ENCODE data around the gene DDX51. TPM values are rescaled to one million over a fixed set of nuclear protein-coding genes. Genes with fewer than 3 reads are reported as not detected.
A peak's percentile ranks its signal among the peaks of the same experiment; 100 is the strongest.

Gene DDX51
- total and polyA plus RNA-seq, 2 of the 13 experiments (the other 11 are each of a cell fraction or from before 2014, with no cell fraction given): 10.1 TPM

- no peaks in the 10 kb centered on the region for H4K20me1 ChIP-seq (ENCODE audit: insufficient read depth, low read length)
- H3K4me3 ChIP-seq (replicated peaks in 1 of 3; ENCODE audit: insufficient read depth in 1 of 3, low read depth in 2 of 3, low read length in 3 of 3): peak overlapping the region; percentile 85 to 99 (median 93)
- H3K9me3 ChIP-seq (ENCODE audit: low read length): no peaks in the 10 kb centered on the region
- POLR2A ChIA-PET: no interaction called here
- peak; percentile 2; the same call in 1 of the 3 replicates for ATAC-seq
- intact Hi-C loops (cut with micrococcal nuclease; ENCODE audit: unreplicated experiment): no loop called here
- H3K79me2 ChIP-seq (ENCODE audit: insufficient read depth, low read length): peaks cover 26% of the 10 kb centered on the region
- H3K36me3 ChIP-seq (replicated peaks in 1 of 2; ENCODE audit: control insufficient read depth in 1 of 2, insufficient read depth in 2 of 2, low read length in 2 of 2): peaks cover 14 to 20% of the 10 kb centered on the region in 2 experiments
- no peaks in the 10 kb centered on the region; a peak in 1 of 5 replicates for H3K27me3 ChIP-seq (ENCODE audit: control insufficient read depth in 1 of 2, insufficient read depth in 2 of 2, low read length in 2 of 2)
- H3K4me2 ChIP-seq (ENCODE audit: low read depth, low read length): peak overlapping the region; percentile 94
- no peak overlapping the region for H2AFZ ChIP-seq (ENCODE audit: low read length)
- no TSS peak for BruUV-seq (replicated peaks)
- no peak for DNase-seq (ENCODE audit: low spot score)
- H3K9ac ChIP-seq (ENCODE audit: insufficient read depth, low read depth, low read length): peak overlapping the region; percentile 91; the same call in 1 of the 2 replicates
- WGBS (ENCODE audit: low lambda C conversion rate): 58% methylated on average over 2 of the region's 7 CpGs
- in situ Hi-C loops (cut with HindIII; ENCODE audit: extremely low pct_ligation_motif_present, low pct_unique_long_range_greater_than_20kb): no loop called here
- no peak for FAIRE-seq
- TF ChIP-seq ETV6 (CRISPR knock-in tag; conservative IDR thresholded peaks at IDR 0.05) (no peak), POLR2G (IDR thresholded peaks at IDR 0.05; ENCODE audit: low read depth, low read length) (no peak), ZKSCAN8 (CRISPR knock-in tag; IDR thresholded peaks at IDR 0.05; ENCODE audit: borderline replicate concordance) (no peak), ZSCAN30 (CRISPR knock-in tag; IDR thresholded peaks at IDR 0.05) (no peak), IRX3 (CRISPR knock-in tag; IDR thresholded peaks at IDR 0.05; ENCODE audit: borderline replicate concordance, low read depth) (no peak), ZNF773 (CRISPR knock-in tag; IDR thresholded peaks at IDR 0.05; ENCODE audit: borderline replicate concordance) (no peak), MAFG (CRISPR knock-in tag; IDR thresholded peaks at IDR 0.05) (no peak)
- no peak overlapping the region for H3K27ac ChIP-seq (ENCODE audit: extremely low read length, insufficient read depth, low read length)
- CTCF ChIA-PET (ENCODE audit: low intra/inter-chr PET ratio, low total read pairs): no interaction called here
- H3K4me1 ChIP-seq (ENCODE audit: insufficient read depth, low read length): peaks cover 17% of the 10 kb centered on the region
Measured at GRCh38 chr12:132145334-132145733, 1.2 kb upstream of the DDX51 start.

- Histone ChIP-seq H3K4me2 (ENCODE audit: low read depth, low read length) (peak overlapping the region; percentile 94), H3K9ac (ENCODE audit: insufficient read depth, low read depth, low read length) (peak overlapping the region; percentile 91), H3K4me3 (replicated peaks in 1 of 3; ENCODE audit: insufficient read depth in 1 of 3, low read depth in 2 of 3, low read length in 3 of 3) (peak overlapping the region; percentile 85 to 99 (median 93)), H3K4me1 (ENCODE audit: insufficient read depth, low read length) (peaks cover 17% of the 10 kb centered on the region), H3K27me3 (ENCODE audit: control insufficient read depth in 1 of 2, insufficient read depth in 2 of 2, low read length in 2 of 2) (no peaks in the 10 kb centered on the region; a peak in 1 of 5 replicates), H3K27ac (ENCODE audit: extremely low read length, insufficient read depth, low read length) (peak overlapping the region; percentile 49), H3K9me3 (ENCODE audit: low read length) (no peaks in the 10 kb centered on the region), H3K79me2 (ENCODE audit: insufficient read depth, low read length) (peaks cover 26% of the 10 kb centered on the region), H2AFZ (ENCODE audit: low read length) (no peak overlapping the region), H3K36me3 (replicated peaks in 1 of 2; ENCODE audit: control insufficient read depth in 1 of 2, insufficient read depth in 2 of 2, low read length in 2 of 2) (peaks cover 17 to 26% of the 10 kb centered on the region in 2 experiments), H4K20me1 (ENCODE audit: insufficient read depth, low read length) (no peaks in the 10 kb centered on the region)
- FAIRE-seq (no peak), DNase-seq (ENCODE audit: low spot score) (no peak), ATAC-seq (peak; percentile 15)
- ChIA-PET CTCF (ENCODE audit: low intra/inter-chr PET ratio, low total read pairs) (interaction anchor here (0.9 kb wide), 1 partner anchor 10 kb away, joined by 3 read pairs; no protein-coding TSS in a partner anchor), POLR2A (no interaction called here)
- WGBS (ENCODE audit: low lambda C conversion rate): 13% methylated on average over 3 of the region's 17 CpGs
- intact Hi-C loops (cut with micrococcal nuclease; ENCODE audit: unreplicated experiment) (no loop called here), in situ Hi-C loops (cut with HindIII; ENCODE audit: extremely low pct_ligation_motif_present, low pct_unique_long_range_greater_than_20kb) (no loop called here)
- BruUV-seq (replicated peaks): TSS peak; percentile 75
- TF ChIP-seq NR2F6 (IDR thresholded peaks at IDR 0.05): no peak
- TF ChIP-seq NR2F6 (CRISPR knock-in tag; IDR thresholded peaks at IDR 0.05): no peak
- TF ChIP-seq PPARG (CRISPR knock-in tag; conservative IDR thresholded peaks at IDR 0.05): no peak
- no peak for TF ChIP-seq ZNF354B (CRISPR knock-in tag; IDR thresholded peaks at IDR 0.05)
- TF ChIP-seq DPF2 (CRISPR knock-in tag; IDR thresholded peaks at IDR 0.05; ENCODE audit: borderline replicate concordance, low read depth): no peak
- TF ChIP-seq TGIF2 (CRISPR knock-in tag; IDR thresholded peaks at IDR 0.05): no peak
- no peak for TF ChIP-seq ZNF704 (CRISPR knock-in tag; IDR thresholded peaks at IDR 0.05; ENCODE audit: borderline replicate concordance)
- no peak for TF ChIP-seq AGO1 (IDR thresholded peaks at IDR 0.05; ENCODE audit: low read depth, low read length, poor library complexity, severe bottlenecking)
- TF ChIP-seq ZNF7 (CRISPR knock-in tag; IDR thresholded peaks at IDR 0.05): no peak
- no peak for TF ChIP-seq CEBPZ (IDR thresholded peaks at IDR 0.05; ENCODE audit: low read length)
Measured at GRCh38 chr12:132144810-132145168, 670 bp upstream of the DDX51 start.
